Spleen (tissue), 7 donors: ENCODE measurements around the gene GINS2.

Experiments used
- POLR2A ChIP-seq, 3 donors: fragments of 450-650 bp; IDR thresholded peaks; one replicate each; pipeline ENCODE4 v1.5.1; 2017; ENCODE audit warnings: antibody characterized with exemption in 3 of 3, mild to moderate bottlenecking in 1 of 3
- POLR2AphosphoS5 ChIP-seq, 3 donors: sonication (generic); formaldehyde crosslinking; IDR thresholded peaks; one replicate each; pipeline ENCODE4 v1.5.1; 2017; ENCODE audit warnings: antibody characterized with exemption in 3 of 3
- TF ChIP-seq, protein P1 (sequence below), 11 experiments: fragments of 200-600 bp in 7 of 11; fragments of 450-650 bp in 4 of 11; sonication (generic) in 4 of 11; IDR thresholded peaks in 8 of 11; conservative IDR thresholded peaks in 3 of 11; 1 replicate in 7 of 11; 2 replicates in 4 of 11; pipeline versions ENCODE4 v1.4.0 to v1.8.0; 2016 to 2021; ENCODE audit warnings: antibody characterized with exemption in 11 of 11, inconsistent platforms in 4 of 11, mild to moderate bottlenecking in 1 of 11
- donor health status: DM: no; HTN: no; CAD: no; lungs with moderate emphysema.
- donor health status: DM: no; HTN: no; CAD: no.
- donor health status: DM: no; HTN: no; CAD: no.

DNA sequence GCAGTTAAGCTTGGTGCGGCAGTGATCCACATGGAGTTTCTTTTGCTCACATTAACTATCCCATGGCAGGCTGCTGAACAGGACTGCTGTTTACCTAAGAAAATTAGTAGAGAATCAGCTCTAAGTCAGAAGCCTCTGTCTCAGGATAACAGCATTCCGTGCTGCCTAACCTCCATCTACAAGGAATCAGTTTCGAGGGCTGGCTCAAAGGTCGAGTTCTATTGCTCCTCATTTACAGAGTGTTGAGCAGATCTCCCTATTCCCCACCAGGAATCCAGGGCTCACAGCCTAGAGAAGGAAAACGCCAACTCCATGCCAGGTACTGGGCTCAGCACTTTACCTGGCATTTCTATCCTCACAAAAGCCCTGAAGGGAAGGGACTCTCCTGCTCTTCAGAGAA is 9.9 kb downstream of the GINS2 start:
- TF ChIP-seq, protein P1, sequence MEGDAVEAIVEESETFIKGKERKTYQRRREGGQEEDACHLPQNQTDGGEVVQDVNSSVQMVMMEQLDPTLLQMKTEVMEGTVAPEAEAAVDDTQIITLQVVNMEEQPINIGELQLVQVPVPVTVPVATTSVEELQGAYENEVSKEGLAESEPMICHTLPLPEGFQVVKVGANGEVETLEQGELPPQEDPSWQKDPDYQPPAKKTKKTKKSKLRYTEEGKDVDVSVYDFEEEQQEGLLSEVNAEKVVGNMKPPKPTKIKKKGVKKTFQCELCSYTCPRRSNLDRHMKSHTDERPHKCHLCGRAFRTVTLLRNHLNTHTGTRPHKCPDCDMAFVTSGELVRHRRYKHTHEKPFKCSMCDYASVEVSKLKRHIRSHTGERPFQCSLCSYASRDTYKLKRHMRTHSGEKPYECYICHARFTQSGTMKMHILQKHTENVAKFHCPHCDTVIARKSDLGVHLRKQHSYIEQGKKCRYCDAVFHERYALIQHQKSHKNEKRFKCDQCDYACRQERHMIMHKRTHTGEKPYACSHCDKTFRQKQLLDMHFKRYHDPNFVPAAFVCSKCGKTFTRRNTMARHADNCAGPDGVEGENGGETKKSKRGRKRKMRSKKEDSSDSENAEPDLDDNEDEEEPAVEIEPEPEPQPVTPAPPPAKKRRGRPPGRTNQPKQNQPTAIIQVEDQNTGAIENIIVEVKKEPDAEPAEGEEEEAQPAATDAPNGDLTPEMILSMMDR (IDR thresholded peaks at IDR 0.05 in 8 of 11, conservative IDR thresholded peaks at IDR 0.05 in 3 of 11): no peak
- no peak for TF ChIP-seq POLR2A (IDR thresholded peaks at IDR 0.05)
- TF ChIP-seq POLR2AphosphoS5 (IDR thresholded peaks at IDR 0.05): no peak
